Glomerular visceral epithelial cell (primary cell): ENCODE results near the gene COX7B.
"Not testable (repeated sequence)": the region's sequence is repeated elsewhere in the genome, so short reads cannot be mapped to it uniquely, and the experiment has no call there.

ENCODE experiments used
- DNase-seq: peaks from one replicate; pipeline ENCODE4 v3.0.0-alpha.2; 2016; ENCODE audit errors: extremely low spot score

The COX7B gene

DNA sequence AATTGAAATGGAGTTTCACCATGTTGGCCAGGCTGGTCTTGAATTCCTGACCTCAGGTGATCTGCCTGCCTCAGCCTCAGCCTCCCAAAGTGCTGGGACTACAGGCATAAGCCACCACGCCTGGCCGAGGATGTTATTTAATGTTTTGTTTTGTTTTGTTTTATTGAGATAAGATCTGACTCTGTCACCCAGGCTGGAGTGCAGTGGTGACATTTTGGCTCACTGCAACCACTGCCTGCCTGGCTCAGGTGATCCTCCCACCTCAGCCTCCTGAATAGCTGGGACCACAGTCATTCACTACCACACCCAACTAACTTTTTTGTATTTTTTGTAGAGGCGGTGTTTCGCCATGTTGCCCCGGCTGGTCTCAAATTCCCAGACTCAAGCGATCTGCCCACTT lies 45.8 kb downstream of the COX7B start:
- not testable (repeated sequence) for DNase-seq

GRCh38 chrX:77945910-77946545 lies 46.8 kb downstream of the COX7B start:
- DNase-seq: no peak

- no peak for DNase-seq
Measured at GRCh38 chrX:77946571-77946970, 47.3 kb downstream of the COX7B start.

GRCh38 chrX:77949840-77950239 lies 50.6 kb downstream of the COX7B start:
- DNase-seq: no peak

DNA sequence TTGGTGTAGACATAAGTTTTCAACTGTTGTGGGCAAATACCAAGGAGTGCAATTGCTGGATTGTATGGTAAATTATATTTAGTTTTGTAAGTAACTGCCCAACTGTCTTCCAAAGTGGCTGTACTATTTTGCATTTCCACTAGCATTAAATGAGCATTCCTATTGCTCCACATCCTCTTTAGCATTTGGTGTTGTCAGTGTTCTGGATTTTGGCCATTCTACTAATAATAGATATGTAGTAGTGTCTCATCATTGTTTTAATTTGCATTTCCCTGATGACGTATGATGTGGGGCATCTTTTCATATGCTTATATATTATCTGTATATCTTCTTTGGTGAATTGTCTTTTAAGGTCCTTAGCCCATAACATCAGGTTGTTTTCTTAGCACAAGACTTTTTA lies 52.9 kb downstream of the COX7B start:
- no peak for DNase-seq

- DNase-seq: no peak
Measured at GRCh38 chrX:77953302-77953701, 54.0 kb downstream of the COX7B start.

DNA sequence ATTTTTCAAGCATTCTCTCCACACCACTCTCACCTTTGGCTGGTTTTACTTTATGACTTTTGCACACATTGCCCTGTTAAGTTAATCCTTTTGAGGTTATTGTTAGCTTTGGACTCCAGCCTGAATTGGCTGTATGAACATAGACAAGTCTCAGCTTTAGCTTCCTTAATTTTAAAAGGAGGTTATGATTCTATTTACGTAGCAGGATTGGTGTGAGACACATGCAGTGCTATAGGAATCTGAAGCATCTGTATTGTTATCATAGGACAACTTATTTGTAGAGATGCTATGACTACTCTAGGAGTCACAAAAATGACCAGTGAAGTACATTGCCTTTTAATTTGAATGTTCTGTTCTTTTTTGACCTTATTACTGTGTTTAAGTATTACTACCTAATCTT lies 54.4 kb downstream of the COX7B start:
- DNase-seq: no peak
